Trophoblast cell (in vitro differentiated cells and primary cell): ENCODE data around the gene CLK4.
A peak's percentile ranks its signal among the peaks of the same experiment; 100 is the strongest.

ENCODE experiments used
- DNase-seq, 2 donors: peaks; one replicate each; pipeline ENCODE4 v3.0.0-alpha.2; 2016
- H2AFZ ChIP-seq: 2 replicates; pipeline ENCODE4 v1.6.1; 2013; ENCODE audit warnings: low read length, moderate library complexity, mild to moderate bottlenecking; ENCODE audit not compliant: insufficient read depth, poor library complexity
- H2AK5ac ChIP-seq: 2 replicates; pipeline ENCODE4 v1.6.1; 2013; ENCODE audit warnings: mild to moderate bottlenecking, low read length
- H2BK120ac ChIP-seq: 2 replicates; pipeline ENCODE4 v1.6.1; 2013; ENCODE audit warnings: low read length, mild to moderate bottlenecking, moderate library complexity; ENCODE audit not compliant: insufficient read depth, poor library complexity
- H2BK12ac ChIP-seq: 2 replicates; pipeline ENCODE4 v1.6.1; 2013; ENCODE audit warnings: mild to moderate bottlenecking, low read length, moderate library complexity
- H2BK5ac ChIP-seq: 2 replicates; pipeline ENCODE4 v1.6.1; 2013; ENCODE audit warnings: low read length, low read depth, moderate library complexity, mild to moderate bottlenecking; ENCODE audit not compliant: poor library complexity
- H3K14ac ChIP-seq: 2 replicates; pipeline ENCODE4 v1.6.1; 2013; ENCODE audit warnings: mild to moderate bottlenecking, low read length
- H3K18ac ChIP-seq: 2 replicates; pipeline ENCODE4 v1.6.1; 2013; ENCODE audit warnings: mild to moderate bottlenecking, low read length
- H3K23ac ChIP-seq: 2 replicates; pipeline ENCODE4 v1.6.1; 2013; ENCODE audit warnings: low read length
- H3K27ac ChIP-seq: 2 replicates; pipeline ENCODE4 v1.5.1; 2013; ENCODE audit warnings: low read depth, mild to moderate bottlenecking, inconsistent platforms, low read length, moderate library complexity
- H3K27me3 ChIP-seq: 2 replicates; pipeline ENCODE4 v1.6.1; 2013; ENCODE audit warnings: inconsistent platforms, mild to moderate bottlenecking, low read length, moderate library complexity; ENCODE audit not compliant: insufficient read depth
- H3K36me3 ChIP-seq, 2 experiments: 1 replicate in 1 of 2; 2 replicates in 1 of 2; pipeline ENCODE4 v1.6.1; 2013; ENCODE audit warnings: low read length in 2 of 2, mild to moderate bottlenecking in 2 of 2, moderate library complexity in 1 of 2; ENCODE audit not compliant: insufficient read depth in 2 of 2, control insufficient read depth in 1 of 2
- H3K4ac ChIP-seq: 2 replicates; pipeline ENCODE4 v1.6.1; 2013; ENCODE audit warnings: low read depth, mild to moderate bottlenecking, low read length, moderate library complexity
- H3K4me1 ChIP-seq, 2 experiments: 1 replicate in 1 of 2; 2 replicates in 1 of 2; pipeline ENCODE4 v1.6.1; 2013; ENCODE audit warnings: low read length in 2 of 2, mild to moderate bottlenecking in 2 of 2, moderate library complexity in 1 of 2; ENCODE audit not compliant: insufficient read depth in 2 of 2, control insufficient read depth in 1 of 2
- H3K4me2 ChIP-seq: 2 replicates; pipeline ENCODE4 v1.6.1; 2013; ENCODE audit warnings: inconsistent platforms, mild to moderate bottlenecking, low read length, moderate library complexity
- H3K4me3 ChIP-seq: 2 replicates; pipeline ENCODE4 v1.5.1; 2013; ENCODE audit warnings: mild to moderate bottlenecking, low read depth, low read length, inconsistent platforms
- H3K79me1 ChIP-seq: one replicate; pipeline ENCODE4 v1.6.1; 2013; ENCODE audit warnings: low read length
- H3K79me2 ChIP-seq: 2 replicates; pipeline ENCODE4 v1.6.1; 2013; ENCODE audit warnings: low read length, mild to moderate bottlenecking; ENCODE audit not compliant: control insufficient read depth, insufficient read depth, poor library complexity
- H3K9ac ChIP-seq: 2 replicates; pipeline ENCODE4 v1.6.1; 2013; ENCODE audit warnings: mild to moderate bottlenecking, low read length
- H3K9me3 ChIP-seq: 2 replicates; pipeline ENCODE4 v1.6.1; 2013; ENCODE audit warnings: low read depth, mild to moderate bottlenecking, control low read depth, inconsistent platforms, low read length; ENCODE audit not compliant: insufficient read depth
- H4K12ac ChIP-seq: 2 replicates; pipeline ENCODE4 v1.6.1; 2013; ENCODE audit warnings: low read depth, mild to moderate bottlenecking, low read length, moderate library complexity
- H4K8ac ChIP-seq: 2 replicates; pipeline ENCODE4 v1.6.1; 2013; ENCODE audit warnings: low read depth, mild to moderate bottlenecking, low read length, moderate library complexity
- H4K91ac ChIP-seq: one replicate; pipeline ENCODE4 v1.6.1; 2013; ENCODE audit warnings: low read depth, mild to moderate bottlenecking, low read length, moderate library complexity
- WGBS: extraction: QIAGEN DNeasy Blood & Tissue Kit; methylation state at CpG from one replicate; pipeline ENCODE4 v1.1.7; 2013; ENCODE audit warnings: missing lambda C conversion rate; ENCODE audit not compliant: insufficient read length, insufficient coverage; ENCODE audit errors: extremely low coverage; 5-methylcytosine and 5-hydroxymethylcytosine counted together

The CLK4 gene

GRCh38 chr5:178661836-178662540 is 35.1 kb upstream of the CLK4 start:
- no peaks in the 10 kb centered on the region for H3K27me3 ChIP-seq
- no peak overlapping the region for H3K4ac ChIP-seq
- no peaks in the 10 kb centered on the region for H3K36me3 ChIP-seq
- no CpG with 5 or more reads among the region's 21 CpGs for WGBS
- peaks cover 0 to 9% of the 10 kb centered on the region in 2 experiments for H3K4me1 ChIP-seq
- no peak overlapping the region for H3K9ac ChIP-seq
- no peak overlapping the region for H3K23ac ChIP-seq
- no peaks in the 10 kb centered on the region for H3K79me2 ChIP-seq
- no peak overlapping the region for H4K12ac ChIP-seq
- H3K4me2 ChIP-seq: no peak overlapping the region
- H2BK12ac ChIP-seq: no peak overlapping the region
- peaks cover 19% of the 10 kb centered on the region for H3K9me3 ChIP-seq
- H4K8ac ChIP-seq: no peak overlapping the region
- H2BK5ac ChIP-seq: no peak overlapping the region
- H3K79me1 ChIP-seq: peaks cover 2% of the 10 kb centered on the region
- DNase-seq: peak; percentile 93 to 94
- no peak overlapping the region for H2AFZ ChIP-seq
- H3K27ac ChIP-seq: no peak overlapping the region
- H2AK5ac ChIP-seq: no peak overlapping the region
- no peak overlapping the region for H3K18ac ChIP-seq
- no peak overlapping the region for H2BK120ac ChIP-seq
- H4K91ac ChIP-seq: no peak overlapping the region
- H3K14ac ChIP-seq: no peak overlapping the region
- H3K4me3 ChIP-seq: peak overlapping the region; percentile 23

GRCh38 chr5:178651046-178651810 is 24.4 kb upstream of the CLK4 start:
- Histone ChIP-seq H2AFZ (no peak overlapping the region), H2AK5ac (no peak overlapping the region), H3K9me3 (peaks cover 4% of the 10 kb centered on the region), H3K18ac (no peak overlapping the region), H3K4me1 (peaks cover 2 to 3% of the 10 kb centered on the region in 2 experiments), H3K4ac (no peak overlapping the region), H4K12ac (no peak overlapping the region), H3K4me2 (no peak overlapping the region), H3K9ac (peak overlapping the region; percentile 45), H4K8ac (no peak overlapping the region), H3K79me2 (no peaks in the 10 kb centered on the region), H2BK12ac (no peak overlapping the region), H3K36me3 (no peaks in the 10 kb centered on the region), H3K27me3 (no peaks in the 10 kb centered on the region), H2BK120ac (no peak overlapping the region), H3K4me3 (no peak overlapping the region), H3K27ac (no peak overlapping the region), H2BK5ac (no peak overlapping the region), H4K91ac (no peak overlapping the region), H3K79me1 (no peaks in the 10 kb centered on the region), H3K23ac (no peak overlapping the region), H3K14ac (no peak overlapping the region)
- WGBS: no CpG with 5 or more reads among the region's 7 CpGs
- DNase-seq: peak in 1 of 2 donors; percentile 56

GRCh38 chr5:178650214-178650613 is 23.4 kb upstream of the CLK4 start:
- Histone ChIP-seq H4K8ac (no peak overlapping the region), H3K27ac (no peak overlapping the region), H2AFZ (no peak overlapping the region), H4K91ac (no peak overlapping the region), H2AK5ac (no peak overlapping the region), H3K23ac (no peak overlapping the region), H3K36me3 (no peaks in the 10 kb centered on the region), H3K9ac (peak overlapping the region; percentile 44), H3K4me1 (peaks cover 0 to 3% of the 10 kb centered on the region in 2 experiments), H3K4ac (no peak overlapping the region), H3K18ac (no peak overlapping the region), H3K79me2 (no peaks in the 10 kb centered on the region), H3K14ac (no peak overlapping the region), H3K4me2 (no peak overlapping the region), H4K12ac (no peak overlapping the region), H3K4me3 (no peak overlapping the region), H2BK12ac (no peak overlapping the region), H3K9me3 (peaks cover 4% of the 10 kb centered on the region), H2BK120ac (no peak overlapping the region), H3K79me1 (no peaks in the 10 kb centered on the region), H2BK5ac (no peak overlapping the region), H3K27me3 (no peaks in the 10 kb centered on the region)
- DNase-seq: no peak
- no CpG with 5 or more reads among the region's 5 CpGs for WGBS

- H3K9me3 ChIP-seq: peaks cover 4% of the 10 kb centered on the region
- H2AFZ ChIP-seq: no peak overlapping the region
- H3K4me3 ChIP-seq: no peak overlapping the region
- H3K9ac ChIP-seq: no peak overlapping the region
- no peak for DNase-seq
- H3K36me3 ChIP-seq: no peaks in the 10 kb centered on the region
- no peak overlapping the region for H3K27ac ChIP-seq
- H2BK120ac ChIP-seq: no peak overlapping the region
- H3K27me3 ChIP-seq: no peaks in the 10 kb centered on the region
- H3K4me2 ChIP-seq: no peak overlapping the region
- H3K18ac ChIP-seq: no peak overlapping the region
- no peak overlapping the region for H2AK5ac ChIP-seq
- no peak overlapping the region for H2BK12ac ChIP-seq
- H3K4me1 ChIP-seq: no peaks in the 10 kb centered on the region
- no peak overlapping the region for H3K23ac ChIP-seq
- no peak overlapping the region for H3K4ac ChIP-seq
- no peak overlapping the region for H2BK5ac ChIP-seq
- no CpG with 5 or more reads among the region's 3 CpGs for WGBS
- no peaks in the 10 kb centered on the region for H3K79me1 ChIP-seq
- no peak overlapping the region for H4K91ac ChIP-seq
- H4K12ac ChIP-seq: no peak overlapping the region
- H3K79me2 ChIP-seq: no peaks in the 10 kb centered on the region
- H4K8ac ChIP-seq: no peak overlapping the region
- H3K14ac ChIP-seq: no peak overlapping the region
These were observed 22.7 kb upstream of the CLK4 start for GRCh38 chr5:178649580-178649979.
